Mesendoderm (in vitro differentiated cells): ENCODE results near the gene RDH13.

Experiments
- DNase-seq: peaks from one replicate; pipeline ENCODE4 v3.0.0; 2013
- H2AK5ac ChIP-seq: 2 replicates; pipeline ENCODE4 v1.6.1; 2013; ENCODE audit warnings: low read length, inconsistent platforms
- H2BK120ac ChIP-seq: 2 replicates; pipeline ENCODE4 v1.6.1; 2013; ENCODE audit warnings: low read depth, mild to moderate bottlenecking, low read length, moderate library complexity, mixed read lengths
- H2BK15ac ChIP-seq: replicated peaks from 2 replicates; pipeline ENCODE4 v1.6.1; 2013; ENCODE audit warnings: low read depth, mild to moderate bottlenecking, moderate library complexity
- H2BK5ac ChIP-seq: 2 replicates; pipeline ENCODE4 v1.6.1; 2013; ENCODE audit warnings: low read length, inconsistent platforms
- H3K18ac ChIP-seq: 2 replicates; pipeline ENCODE4 v1.6.1; 2013; ENCODE audit warnings: mild to moderate bottlenecking, low read length, mixed read lengths
- H3K23ac ChIP-seq: one replicate; pipeline ENCODE4 v1.6.1; 2013; ENCODE audit warnings: low read length
- H3K27ac ChIP-seq: 2 replicates; pipeline ENCODE4 v1.5.1; 2013; ENCODE audit warnings: low read depth, mild to moderate bottlenecking, inconsistent platforms, low read length, moderate library complexity
- H3K27me3 ChIP-seq: 2 replicates; pipeline ENCODE4 v1.6.1; 2013; ENCODE audit warnings: low read length, control low read depth, mild to moderate bottlenecking, inconsistent platforms; ENCODE audit not compliant: insufficient read depth, poor library complexity
- H3K36me3 ChIP-seq: 2 replicates; pipeline ENCODE4 v1.6.1; 2013; ENCODE audit warnings: low read length, inconsistent platforms; ENCODE audit not compliant: control insufficient read depth, insufficient read depth
- H3K4ac ChIP-seq: one replicate; pipeline ENCODE4 v1.6.1; 2013; ENCODE audit warnings: low read depth, mild to moderate bottlenecking, low read length, moderate library complexity
- H3K4me1 ChIP-seq: 2 replicates; pipeline ENCODE4 v1.6.1; 2013; ENCODE audit warnings: low read depth, low read length, inconsistent platforms; ENCODE audit not compliant: control insufficient read depth
- H3K4me2 ChIP-seq: 2 replicates; pipeline ENCODE4 v1.6.1; 2013; ENCODE audit warnings: low read length
- H3K4me3 ChIP-seq: 2 replicates; pipeline ENCODE4 v1.5.1; 2013; ENCODE audit warnings: mild to moderate bottlenecking, low read length
- H3K56ac ChIP-seq: one replicate; pipeline ENCODE4 v1.6.1; 2013; ENCODE audit warnings: low read length
- H3K79me1 ChIP-seq: 2 replicates; pipeline ENCODE4 v1.6.1; 2013; ENCODE audit warnings: low read length, inconsistent platforms
- H3K79me2 ChIP-seq: 2 replicates; pipeline ENCODE4 v1.6.1; 2013; ENCODE audit warnings: mild to moderate bottlenecking, low read length; ENCODE audit not compliant: control insufficient read depth, insufficient read depth
- H3K9ac ChIP-seq: 2 replicates; pipeline ENCODE4 v1.6.1; 2013; ENCODE audit warnings: low read length, inconsistent platforms
- H4K5ac ChIP-seq: one replicate; pipeline ENCODE4 v1.6.1; 2013; ENCODE audit warnings: low read length
- H4K8ac ChIP-seq: one replicate; pipeline ENCODE4 v1.6.1; 2013; ENCODE audit warnings: low read depth, mild to moderate bottlenecking, control low read depth, low read length, moderate library complexity
- WGBS: extraction: QIAGEN DNeasy Blood & Tissue Kit; methylation state at CpG from one replicate; pipeline ENCODE4 v1.1.7; 2013; ENCODE audit warnings: low lambda C conversion rate, missing lambda C conversion rate; ENCODE audit not compliant: insufficient coverage; ENCODE audit errors: extremely low coverage; 5-methylcytosine and 5-hydroxymethylcytosine counted together

RDH13 gene

DNA sequence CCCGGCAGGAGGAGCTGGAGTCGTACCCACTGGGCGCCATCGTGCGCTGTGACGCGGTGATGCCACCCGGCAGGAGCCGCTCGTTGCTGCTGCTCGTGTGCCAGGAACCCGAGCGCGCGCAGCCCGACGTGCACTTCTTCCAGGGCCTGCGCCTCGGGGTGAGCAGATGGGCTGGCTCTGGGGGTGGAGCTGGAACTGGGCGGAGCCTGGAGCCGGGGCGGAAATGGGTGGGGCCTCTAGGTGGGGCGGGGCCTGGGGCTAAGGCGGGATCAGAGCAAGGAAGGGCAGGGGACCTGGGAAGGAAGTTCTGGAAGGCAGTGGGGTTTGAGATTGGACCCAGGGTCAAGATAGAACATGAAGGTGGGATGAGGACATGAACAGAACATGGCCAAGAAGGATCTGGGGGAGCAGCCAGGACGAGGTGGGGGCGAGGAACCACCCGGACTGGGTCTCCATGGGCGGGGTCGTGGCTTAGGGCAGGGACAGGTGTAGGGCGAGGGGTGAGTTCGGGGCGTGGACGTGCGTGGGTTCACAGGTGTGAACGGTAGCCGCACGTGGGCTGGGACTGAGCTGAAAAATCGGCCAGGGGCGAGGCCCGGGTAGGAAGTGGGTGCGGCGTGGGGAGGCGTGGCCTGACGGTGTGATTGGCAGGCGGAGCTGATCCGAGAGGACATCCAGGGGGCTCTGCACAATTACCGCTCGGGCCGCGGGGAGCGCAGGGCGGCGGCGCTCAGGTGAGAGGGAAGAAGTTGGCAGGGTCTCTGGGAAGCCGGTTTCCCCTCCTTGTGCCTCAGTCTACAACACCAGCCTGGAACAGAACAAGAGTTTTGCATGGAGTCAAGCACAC, 17.4 kb upstream of the RDH13 start:
- Histone ChIP-seq H3K4ac (no peak overlapping the region), H2AK5ac (peak overlapping the region; percentile 25), H3K79me2 (no peaks in the 10 kb centered on the region), H4K5ac (no peak overlapping the region), H3K4me3 (peak overlapping the region; percentile 51), H2BK5ac (peak overlapping the region; percentile 83), H3K56ac (peak overlapping the region; percentile 96), H3K9ac (peak overlapping the region; percentile 87), H3K4me2 (peak overlapping the region; percentile 89), H4K8ac (no peak overlapping the region), H2BK15ac (no peak overlapping the region), H3K18ac (no peak overlapping the region), H3K23ac (peak overlapping the region; percentile 70), H2BK120ac (no peak overlapping the region), H3K36me3 (no peaks in the 10 kb centered on the region), H3K79me1 (no peaks in the 10 kb centered on the region), H3K27ac (peak overlapping the region; percentile 8), H3K4me1 (no peaks in the 10 kb centered on the region), H3K27me3 (no peaks in the 10 kb centered on the region)
- no CpG with 5 or more reads among the region's 55 CpGs for WGBS
- peak; percentile 89 for DNase-seq

DNA sequence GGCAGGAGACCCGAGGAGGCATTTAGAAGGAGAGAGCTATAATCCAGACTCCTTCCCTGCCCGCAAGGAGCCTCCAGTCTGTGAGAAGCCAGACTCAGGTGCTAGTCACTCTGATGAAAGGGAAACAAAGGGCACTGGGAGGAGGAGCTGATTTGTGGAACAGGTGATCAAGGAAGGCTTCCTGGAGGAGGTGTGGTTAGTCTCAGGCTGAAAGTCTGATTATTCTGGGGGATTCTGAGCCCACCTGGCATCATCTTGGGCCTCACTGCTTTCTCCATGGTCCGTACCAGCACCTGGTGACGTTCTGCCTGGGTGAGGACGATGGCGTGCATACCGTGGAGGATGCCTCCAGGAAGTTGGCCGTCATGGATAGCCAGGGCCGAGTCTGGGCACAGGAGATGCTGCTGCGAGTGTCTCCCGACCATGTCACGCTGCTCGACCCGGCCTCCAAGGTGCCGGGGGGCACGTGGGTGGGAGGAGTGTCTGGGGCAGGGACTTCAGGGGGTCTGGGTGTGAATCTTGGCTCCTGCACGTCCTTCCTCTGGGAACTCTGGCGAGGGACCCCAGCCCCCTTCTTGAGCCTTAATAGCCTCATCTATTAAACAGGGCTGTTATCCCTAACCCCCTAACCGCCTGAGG, 16.6 kb upstream of the RDH13 start:
- WGBS, result no CpG with 5 or more reads among the region's 19 CpGs
- H3K18ac ChIP-seq, result no peak overlapping the region
- no peaks in the 10 kb centered on the region for H3K4me1 ChIP-seq
- no peak overlapping the region for H3K23ac ChIP-seq
- no peaks in the 10 kb centered on the region for H3K79me1 ChIP-seq
- no peak overlapping the region for H3K4me3 ChIP-seq
- H3K4ac ChIP-seq, result no peak overlapping the region
- H4K8ac ChIP-seq, result no peak overlapping the region
- peak overlapping the region; percentile 73 for H3K56ac ChIP-seq
- H3K27me3 ChIP-seq, result no peaks in the 10 kb centered on the region
- no peak overlapping the region for H4K5ac ChIP-seq
- no peaks in the 10 kb centered on the region for H3K36me3 ChIP-seq
- DNase-seq, result no peak
- no peak overlapping the region for H3K9ac ChIP-seq
- no peak overlapping the region for H2BK120ac ChIP-seq
- H2AK5ac ChIP-seq, result no peak overlapping the region
- H2BK5ac ChIP-seq, result no peak overlapping the region
- no peaks in the 10 kb centered on the region for H3K79me2 ChIP-seq
- no peak overlapping the region for H2BK15ac ChIP-seq
- H3K27ac ChIP-seq, result no peak overlapping the region
- no peak overlapping the region for H3K4me2 ChIP-seq

DNA sequence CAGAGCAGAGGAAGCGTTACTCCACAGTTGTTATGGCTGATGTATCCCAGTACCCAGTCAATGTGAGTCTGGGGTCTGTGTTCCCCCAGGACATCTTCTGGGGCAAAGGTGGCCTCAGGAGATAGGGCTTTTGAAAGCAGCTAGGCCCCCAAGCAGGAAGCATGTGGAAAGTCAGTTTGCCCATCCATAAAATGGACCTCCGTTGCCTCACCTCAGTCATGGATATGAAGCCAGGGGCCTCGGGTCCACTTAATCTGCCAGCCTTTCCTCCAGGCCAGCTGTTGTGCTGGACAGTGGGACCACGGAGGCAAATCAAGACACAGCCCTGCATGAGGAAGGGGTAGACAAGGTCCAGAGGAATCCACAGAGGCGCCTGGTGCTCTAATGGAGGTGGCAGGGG, 16.0 kb upstream of the RDH13 start:
- Histone ChIP-seq H3K4me2 (no peak overlapping the region), H3K4me3 (no peak overlapping the region), H4K8ac (no peak overlapping the region), H3K27ac (no peak overlapping the region), H3K27me3 (no peaks in the 10 kb centered on the region), H3K36me3 (no peaks in the 10 kb centered on the region), H2AK5ac (no peak overlapping the region), H3K56ac (no peak overlapping the region), H3K23ac (no peak overlapping the region), H3K79me1 (no peaks in the 10 kb centered on the region), H2BK15ac (no peak overlapping the region), H3K9ac (no peak overlapping the region), H3K18ac (no peak overlapping the region), H3K4ac (no peak overlapping the region), H4K5ac (no peak overlapping the region), H2BK5ac (no peak overlapping the region), H3K79me2 (no peaks in the 10 kb centered on the region), H2BK120ac (no peak overlapping the region), H3K4me1 (no peaks in the 10 kb centered on the region)
- no peak for DNase-seq
- no CpG with 5 or more reads among the region's 5 CpGs for WGBS

DNA sequence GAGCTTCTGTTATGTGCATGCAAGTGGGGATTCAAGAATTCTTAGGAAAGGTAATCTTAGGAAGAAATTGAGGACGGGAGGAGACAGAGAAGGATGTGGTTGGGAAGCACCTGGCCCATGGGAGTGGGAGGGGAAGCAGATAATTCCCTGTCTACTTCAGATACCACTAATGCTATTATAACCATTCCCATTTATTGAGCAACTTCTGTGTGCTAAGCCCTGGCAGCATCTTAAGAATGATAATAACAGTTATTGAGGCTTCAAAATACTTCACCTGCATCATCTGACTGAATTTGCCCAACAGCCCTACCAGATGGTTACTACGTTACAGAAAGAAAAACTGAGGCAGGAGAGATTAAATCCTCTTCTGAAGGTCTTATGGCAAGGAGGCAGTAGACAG, 14.2 kb upstream of the RDH13 start:
- no peak overlapping the region for H2AK5ac ChIP-seq
- H3K79me2 ChIP-seq, result no peaks in the 10 kb centered on the region
- no peak overlapping the region for H3K18ac ChIP-seq
- no peak overlapping the region for H3K27ac ChIP-seq
- H3K9ac ChIP-seq, result no peak overlapping the region
- H3K4ac ChIP-seq, result no peak overlapping the region
- H2BK15ac ChIP-seq, result no peak overlapping the region
- no peaks in the 10 kb centered on the region for H3K36me3 ChIP-seq
- no peak overlapping the region for H2BK120ac ChIP-seq
- no peak overlapping the region for H4K5ac ChIP-seq
- H3K56ac ChIP-seq, result no peak overlapping the region
- H3K4me2 ChIP-seq, result no peak overlapping the region
- DNase-seq, result no peak
- H3K27me3 ChIP-seq, result no peaks in the 10 kb centered on the region
- WGBS, result no CpG with 5 or more reads among the region's 2 CpGs
- no peak overlapping the region for H3K23ac ChIP-seq
- no peaks in the 10 kb centered on the region for H3K79me1 ChIP-seq
- no peaks in the 10 kb centered on the region for H3K4me1 ChIP-seq
- H4K8ac ChIP-seq, result no peak overlapping the region
- no peak overlapping the region for H3K4me3 ChIP-seq
- H2BK5ac ChIP-seq, result no peak overlapping the region

DNA sequence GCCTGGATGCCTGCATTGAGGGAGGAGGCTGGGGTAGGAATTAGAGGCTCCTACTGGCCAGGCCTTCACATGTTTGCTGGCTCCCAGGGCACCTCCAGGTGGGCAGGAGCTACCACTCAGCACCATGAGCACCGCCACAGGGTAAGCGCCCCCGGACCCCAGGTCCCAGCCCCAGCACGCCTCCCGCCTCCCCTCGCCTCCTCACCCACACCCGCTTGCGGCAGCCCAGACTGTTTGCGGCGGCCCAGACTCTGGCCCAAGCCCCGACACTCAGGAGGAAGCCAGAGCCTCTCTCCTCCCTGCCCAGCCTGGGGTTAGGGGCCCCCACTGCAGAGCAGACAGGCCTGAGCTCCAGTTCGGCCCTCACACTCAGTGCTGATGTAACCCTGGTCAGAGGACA, 13.4 kb upstream of the RDH13 start:
- no peak overlapping the region for H3K4me3 ChIP-seq
- H3K23ac ChIP-seq, result no peak overlapping the region
- H2BK15ac ChIP-seq, result no peak overlapping the region
- H2AK5ac ChIP-seq, result no peak overlapping the region
- no CpG with 5 or more reads among the region's 12 CpGs for WGBS
- H2BK5ac ChIP-seq, result no peak overlapping the region
- H3K18ac ChIP-seq, result no peak overlapping the region
- H3K4me2 ChIP-seq, result no peak overlapping the region
- peak overlapping the region; percentile 64 for H3K56ac ChIP-seq
- no peak for DNase-seq
- H3K4me1 ChIP-seq, result no peaks in the 10 kb centered on the region
- H3K36me3 ChIP-seq, result no peaks in the 10 kb centered on the region
- H3K79me1 ChIP-seq, result no peaks in the 10 kb centered on the region
- no peaks in the 10 kb centered on the region for H3K27me3 ChIP-seq
- no peak overlapping the region for H4K8ac ChIP-seq
- H4K5ac ChIP-seq, result no peak overlapping the region
- no peaks in the 10 kb centered on the region for H3K79me2 ChIP-seq
- H3K4ac ChIP-seq, result peak overlapping the region; percentile 29
- H3K27ac ChIP-seq, result no peak overlapping the region
- H2BK120ac ChIP-seq, result no peak overlapping the region
- peak overlapping the region; percentile 9 for H3K9ac ChIP-seq
